ENCODE data around the gene FOXM1. TPM values are rescaled to one million over a fixed set of nuclear protein-coding genes. Genes with fewer than 3 reads are reported as not detected.
"Not testable (repeated sequence)": the region's sequence is repeated elsewhere in the genome, so short reads cannot be mapped to it uniquely, and the experiment has no call there.

The FOXM1 gene
- total and polyA plus RNA-seq, 12 donors, result 0.79 to 8.6 (median 2.3) TPM

GRCh38 chr12:2879853-2880252 is 2.9 kb upstream of the FOXM1 start:
- 92 to 96% (median 94%) methylated on average over 3 of the region's 3 CpGs for WGBS, 4 donors
- no peaks in the 10 kb centered on the region for H3K9me3 ChIP-seq (replicated peaks in 1 of 3)
- H3K4me3 ChIP-seq, result no peak overlapping the region
- H3K4me1 ChIP-seq (replicated peaks in 1 of 2), result peaks cover 5 to 14% of the 10 kb centered on the region in 2 donors
- no peak overlapping the region for H3K27ac ChIP-seq
- peaks cover 0 to 8% of the 10 kb centered on the region in 2 donors for H3K36me3 ChIP-seq (replicated peaks in 1 of 2)
- DNase-seq, result no peak
- intact Hi-C loops (cut with DNase I), result loop anchor here (10.0 kb wide), 2 partner anchors 65 to 155 kb away; no protein-coding TSS in a partner anchor
- H3K27me3 ChIP-seq, result no peaks in the 10 kb centered on the region
- TF ChIP-seq POLR2A (IDR thresholded peaks at IDR 0.05) (no peak), CTCF (IDR thresholded peaks at IDR 0.05) (no peak)

- peak overlapping the region; percentile 62 to 96 (median 94) for H3K27ac ChIP-seq
- peak overlapping the region in 3 of 4 donors; percentile 37 to 97 (median 66) for H3K4me3 ChIP-seq
- peaks cover 5 to 14% of the 10 kb centered on the region in 2 donors for H3K4me1 ChIP-seq (replicated peaks in 1 of 2)
- DNase-seq, result no peak
- 40 to 47% (median 45%) methylated on average over 15 to 16 of the region's 16 CpGs for WGBS, 4 donors
- H3K9me3 ChIP-seq (replicated peaks in 1 of 3), result no peaks in the 10 kb centered on the region
- H3K27me3 ChIP-seq, result no peaks in the 10 kb centered on the region
- intact Hi-C loops (cut with DNase I), result no loop called here
- TF ChIP-seq POLR2A (IDR thresholded peaks at IDR 0.05) (no peak), CTCF (IDR thresholded peaks at IDR 0.05) (no peak)
- peaks cover 0 to 8% of the 10 kb centered on the region in 2 donors for H3K36me3 ChIP-seq (replicated peaks in 1 of 2)
Observed at GRCh38 chr12:2877953-2878732, 1.2 kb upstream of the FOXM1 start.

- intact Hi-C loops (cut with DNase I), result no loop called here
- no peaks in the 10 kb centered on the region for H3K27me3 ChIP-seq
- TF ChIP-seq CTCF (IDR thresholded peaks at IDR 0.05), result no peak
- no peak for TF ChIP-seq POLR2A (IDR thresholded peaks at IDR 0.05)
- no peaks in the 10 kb centered on the region for H3K9me3 ChIP-seq (replicated peaks in 1 of 3)
- peaks cover 5 to 14% of the 10 kb centered on the region in 2 donors for H3K4me1 ChIP-seq (replicated peaks in 1 of 2)
- H3K4me3 ChIP-seq, result peak overlapping the region in 3 of 4 donors; percentile 65 to 97 (median 66)
- H3K27ac ChIP-seq, result peak overlapping the region in 3 of 5 donors; percentile 94 to 96 (median 95)
- WGBS, 4 donors, result 4 to 48% (median 10%) methylated on average over 4 to 38 of the region's 38 CpGs
- peaks cover 0 to 8% of the 10 kb centered on the region in 2 donors for H3K36me3 ChIP-seq (replicated peaks in 1 of 2)
- DNase-seq, result peak in 1 of 7 donors; percentile 25
Observed at GRCh38 chr12:2876431-2877046, 435 bp downstream of the FOXM1 start.

GRCh38 chr12:2868986-2869632 is 7.9 kb downstream of the FOXM1 start:
- H3K36me3 ChIP-seq (replicated peaks in 1 of 2); H3K9me3 ChIP-seq (replicated peaks in 1 of 3); H3K27me3 ChIP-seq; H3K27ac ChIP-seq; DNase-seq; intact Hi-C loops (cut with DNase I); H3K4me1 ChIP-seq (replicated peaks in 1 of 2); H3K4me3 ChIP-seq: not testable (repeated sequence)
- 90 to 96% (median 93%) methylated on average over 9 of the region's 9 CpGs for WGBS, 4 donors
